GM18508 (cell line): Measurements from ENCODE around the gene VWDE.
"Not testable (repeated sequence)": the region's sequence is repeated elsewhere in the genome, so short reads cannot be mapped to it uniquely, and the experiment has no call there.

Experiments
- ATAC-seq: cut with Tn5 transposase; IDR thresholded peaks from one replicate; pipeline ENCODE4 v1.9.1; 2021; ENCODE audit warnings: moderate number of reproducible peaks; ENCODE audit not compliant: insufficient read depth, unreplicated experiment

VWDE gene

DNA sequence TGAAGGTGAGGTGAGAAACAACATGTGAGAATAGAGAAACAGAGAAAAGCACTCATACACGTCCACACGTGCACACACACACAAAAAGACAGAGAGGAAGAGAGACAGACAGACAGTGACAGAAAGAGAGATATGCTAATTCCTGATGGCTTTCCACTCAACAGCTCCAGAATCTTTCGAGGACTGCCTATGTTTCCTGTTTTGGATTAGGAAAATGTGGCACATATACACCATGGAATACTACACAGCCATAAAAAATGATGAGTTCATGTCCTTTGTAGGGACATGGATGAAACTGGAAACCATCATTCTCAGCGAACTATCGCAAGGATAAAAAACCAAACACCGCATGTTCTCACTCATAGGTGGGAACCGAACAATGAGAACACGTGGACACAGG, 4.0 kb upstream of the VWDE start:
- not testable (repeated sequence) for ATAC-seq

- no peak for ATAC-seq
Observed at GRCh38 chr7:12402365-12402725, 1.3 kb downstream of the VWDE start.

GRCh38 chr7:12401538-12402364, 1.9 kb downstream of the VWDE start:
- ATAC-seq, result no peak

GRCh38 chr7:12398186-12398585, 5.5 kb downstream of the VWDE start:
- no peak for ATAC-seq

DNA sequence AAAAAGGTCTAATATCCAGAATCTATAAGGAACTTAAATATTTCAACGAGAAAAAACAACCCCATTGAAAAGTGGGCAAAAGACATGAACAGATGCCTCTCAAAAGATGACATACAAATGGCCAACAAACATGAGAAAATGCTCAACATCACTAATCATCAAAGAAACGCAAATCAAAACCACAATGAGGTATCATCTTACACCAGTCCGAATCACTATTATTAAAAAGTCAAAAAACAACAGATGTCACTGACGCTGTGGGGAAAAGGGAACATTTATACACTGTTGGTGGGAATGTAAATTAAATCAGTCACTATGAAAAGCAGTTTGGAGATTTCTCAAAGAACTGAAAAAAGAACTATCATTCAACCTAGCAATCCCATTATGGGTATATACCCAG, 6.0 kb downstream of the VWDE start:
- no peak for ATAC-seq

GRCh38 chr7:12396670-12397069, 7.0 kb downstream of the VWDE start:
- ATAC-seq, result not testable (repeated sequence)

- no peak for ATAC-seq
Observed at GRCh38 chr7:12391922-12392615, 11.6 kb downstream of the VWDE start.

DNA sequence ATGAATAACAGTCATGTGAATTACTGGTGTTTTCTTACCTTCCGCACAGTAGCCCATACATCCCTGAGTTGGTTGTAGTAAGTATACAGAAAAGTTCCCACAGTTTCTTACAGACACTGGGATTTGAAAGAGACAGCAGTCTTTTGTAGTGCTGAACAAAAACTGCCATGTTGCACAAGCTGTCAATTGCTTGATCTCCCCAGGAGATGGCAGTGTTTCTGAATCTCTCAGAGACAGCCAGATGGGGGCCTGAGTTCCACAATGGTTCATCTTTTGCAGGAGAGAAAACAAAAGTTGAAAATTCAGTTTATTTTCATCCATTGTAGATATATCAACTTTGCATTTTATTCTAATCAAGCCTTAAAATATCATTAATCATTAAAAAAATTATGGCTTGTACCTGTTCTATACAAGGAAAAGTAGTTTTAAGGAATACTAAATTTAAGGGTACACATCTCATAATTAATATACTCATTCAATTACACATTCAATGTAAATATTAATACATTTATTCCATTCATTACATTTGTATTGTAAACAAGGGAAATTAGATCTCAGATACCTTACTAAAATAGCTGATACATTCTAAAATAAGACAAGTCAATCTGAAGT, 14.5 kb downstream of the VWDE start:
- no peak for ATAC-seq

GRCh38 chr7:12386313-12386740, 17.3 kb downstream of the VWDE start:
- no peak for ATAC-seq

DNA sequence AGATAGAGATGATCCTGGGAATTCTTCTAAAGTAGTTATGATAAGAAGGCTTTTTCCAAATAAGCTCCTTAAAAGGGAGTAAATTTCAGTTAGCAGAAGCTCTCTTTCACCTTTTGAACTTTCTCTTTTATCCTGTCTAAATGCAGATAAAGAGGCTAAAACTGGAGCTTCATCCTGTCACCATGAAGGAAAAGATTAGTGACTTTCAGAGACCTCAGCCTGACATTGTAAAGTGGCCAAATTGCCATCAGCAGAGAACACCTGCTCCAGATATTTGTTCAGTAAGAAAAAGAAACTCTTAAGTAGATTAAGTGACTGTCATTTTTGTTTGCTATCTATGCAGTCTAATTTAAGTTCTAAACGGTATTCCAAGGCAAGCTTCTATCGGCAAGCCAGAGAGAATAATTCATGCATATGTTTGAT, 18.3 kb downstream of the VWDE start:
- no peak for ATAC-seq

DNA sequence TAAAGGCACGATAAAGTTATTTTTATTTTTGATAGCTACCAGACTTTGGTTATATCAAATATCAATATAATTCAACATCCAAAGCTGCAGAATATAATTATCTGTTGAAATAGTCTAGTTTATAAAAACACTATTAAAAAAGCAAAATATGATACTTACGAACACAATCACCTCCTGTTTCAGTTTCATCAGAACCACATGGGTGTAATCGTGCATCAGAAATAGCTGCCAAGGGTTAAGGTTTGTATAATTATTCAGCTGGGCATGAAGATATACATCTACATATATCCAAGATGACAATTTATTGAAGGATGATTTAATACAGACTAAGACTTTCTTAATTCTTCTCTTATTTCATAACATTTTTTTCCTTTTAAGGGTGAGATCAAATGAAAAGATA, 20.3 kb downstream of the VWDE start:
- no peak for ATAC-seq

GRCh38 chr7:12378389-12378788, 25.3 kb downstream of the VWDE start:
- no peak for ATAC-seq

DNA sequence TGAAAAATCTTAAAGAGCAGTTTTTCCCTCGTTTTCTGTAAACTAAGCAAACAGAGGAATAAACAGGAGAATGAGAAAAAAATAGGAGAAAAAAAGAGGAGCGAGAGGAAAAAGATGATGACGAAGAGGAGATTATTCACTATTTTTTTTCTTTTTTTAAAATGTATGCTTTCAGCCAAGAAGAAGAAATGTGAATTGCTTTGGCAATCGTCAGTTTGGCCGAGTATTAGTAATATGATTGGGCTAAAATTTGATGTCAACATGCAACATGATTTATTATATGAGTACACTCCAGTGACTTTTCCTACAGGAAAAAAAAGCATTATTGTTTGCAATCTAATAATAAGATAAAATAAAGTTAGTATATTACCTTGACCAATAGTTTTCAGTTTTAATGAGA, 26.3 kb downstream of the VWDE start:
- ATAC-seq, result no peak

DNA sequence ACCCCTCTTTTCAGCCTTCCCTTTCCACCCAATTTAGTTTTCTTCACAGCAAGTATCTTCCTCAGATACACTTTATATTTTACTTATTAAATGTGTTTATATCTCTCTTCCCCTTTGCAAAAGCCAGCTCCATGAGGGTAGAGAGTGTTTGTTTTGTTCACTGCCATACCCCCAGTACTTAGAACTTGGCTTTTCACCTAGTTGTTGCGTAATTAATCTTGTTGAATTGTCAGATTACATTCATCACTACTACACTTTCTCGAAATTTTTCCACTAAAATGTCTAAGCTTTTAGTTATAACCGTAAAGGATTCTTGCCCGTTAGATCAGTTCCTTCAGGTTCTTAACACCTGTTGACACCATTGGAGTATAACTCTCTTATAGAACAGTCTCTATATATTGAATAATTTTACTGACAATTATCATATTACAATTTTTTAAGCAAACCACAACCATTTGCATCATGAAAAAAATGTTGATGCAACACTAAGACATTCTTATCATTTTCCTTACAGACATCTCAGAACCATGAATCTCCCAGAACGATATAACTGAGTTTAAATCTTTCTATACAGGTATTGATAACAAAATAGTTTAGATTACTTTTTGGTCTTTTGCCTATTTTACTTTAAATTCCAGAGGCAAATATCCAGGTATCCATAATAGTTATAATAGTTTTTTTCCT, 29.9 kb downstream of the VWDE start:
- no peak for ATAC-seq

DNA sequence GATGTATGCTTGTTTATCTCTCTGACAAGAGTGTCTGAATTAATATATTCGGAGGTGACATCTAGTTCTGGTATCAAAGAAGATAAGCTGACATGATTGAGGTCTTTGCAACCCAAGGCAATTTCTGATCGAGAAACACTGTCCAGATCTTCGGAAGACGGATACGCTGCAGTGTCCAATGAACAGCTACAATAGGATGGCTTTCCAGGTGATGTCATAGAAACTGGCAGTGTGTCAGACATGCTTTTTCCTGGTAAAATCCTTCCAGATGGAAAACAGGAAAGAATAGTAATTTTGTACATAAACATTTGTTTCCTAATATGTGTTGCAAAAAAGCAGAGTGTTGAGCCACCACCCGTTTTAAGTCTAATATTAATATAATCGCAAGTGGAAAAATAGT, 33.4 kb downstream of the VWDE start:
- ATAC-seq, result no peak

- no peak for ATAC-seq
Observed at GRCh38 chr7:12369756-12370155, 33.9 kb downstream of the VWDE start.

DNA sequence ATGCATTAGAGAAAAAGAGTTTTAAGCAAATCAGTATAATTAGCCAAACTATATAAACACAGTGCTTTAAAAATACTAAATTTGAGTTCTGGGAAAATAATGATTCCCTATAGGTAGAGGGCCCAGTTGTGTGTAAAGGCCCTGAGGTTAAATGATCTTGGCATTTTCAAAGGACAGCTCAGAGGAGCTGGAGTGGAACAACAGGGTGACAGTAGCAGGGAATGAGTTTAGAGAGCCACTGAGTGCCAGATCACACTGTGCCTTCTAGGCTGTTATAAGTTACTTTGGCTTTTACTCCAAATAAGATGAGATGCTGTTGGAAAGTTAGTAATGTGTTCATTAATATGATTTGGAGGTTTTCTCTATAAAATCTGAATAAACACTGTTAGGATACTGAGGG, 34.6 kb downstream of the VWDE start:
- ATAC-seq, result no peak

- ATAC-seq, result no peak
Observed at GRCh38 chr7:12360948-12361347, 42.7 kb downstream of the VWDE start.

- no peak for ATAC-seq
Observed at GRCh38 chr7:12358694-12359093, 45.0 kb downstream of the VWDE start.

DNA sequence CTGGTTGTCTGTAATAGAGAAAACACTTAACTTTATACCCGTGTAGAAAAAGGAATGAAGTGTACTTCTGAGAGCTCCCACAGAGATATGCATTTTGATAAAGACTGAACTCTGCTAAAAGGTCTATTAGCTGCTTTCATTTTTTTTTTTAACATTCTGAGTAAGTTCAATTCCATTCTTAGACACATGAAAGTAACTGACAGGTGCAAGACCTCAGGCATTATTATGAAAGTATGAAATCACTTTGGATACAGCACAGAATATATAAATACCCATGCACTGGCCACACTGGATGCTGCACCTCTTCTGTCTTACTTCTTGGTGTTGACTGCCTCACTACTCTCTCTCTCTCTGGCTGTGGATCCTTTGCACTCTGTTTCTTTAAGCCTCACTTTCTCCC, 46.2 kb downstream of the VWDE start:
- ATAC-seq, result peak; percentile 62

GRCh38 chr7:12351843-12352242, 51.8 kb downstream of the VWDE start:
- ATAC-seq, result no peak
